OCI-LY7 (cell line): ENCODE results near the gene GPC4. TPM values are rescaled to one million over a fixed set of nuclear protein-coding genes. Genes with fewer than 3 reads are reported as not detected.

Experiments
- BruUV-seq: library from RNA; stranded (reverse); fragments of 400-500 nt; replicated peaks from 2 replicates; lab custom pipeline; 2021; lab: Mats Ljungman, UMichigan
- CTCF ChIA-PET: fragments of 300-600 bp; sonication (Branson Sonifier 250); formaldehyde crosslinking; loops from one replicate; lab custom pipeline; 2022; ENCODE audit warnings: antibody characterized with exemption; ENCODE audit not compliant: unreplicated experiment; lab: Charles Lee
- POLR2A ChIA-PET: fragments of 300-600 bp; sonication (Branson Sonifier 250); formaldehyde crosslinking; loops from one replicate; lab custom pipeline; 2022; ENCODE audit warnings: antibody characterized with exemption; lab: Charles Lee
- DNase-seq: peaks from one replicate; pipeline ENCODE4 v3.0.0-alpha.2; 2015; ENCODE audit warnings: low spot score
- H2AFZ ChIP-seq: fragments of 200-600 bp; sonication (generic), shearing (Covaris generic); 2 replicates; pipeline ENCODE4 v1.6.1; 2014; ENCODE audit warnings: mild to moderate bottlenecking, antibody characterized with exemption, low read length, moderate library complexity
- H3K27ac ChIP-seq: fragments of 200-600 bp; sonication (generic); 2 replicates; pipeline ENCODE4 v1.5.1; 2014; ENCODE audit warnings: mixed run types, low read depth, mild to moderate bottlenecking, moderate library complexity, low read length, inconsistent platforms; ENCODE audit not compliant: poor library complexity, severe bottlenecking
- H3K36me3 ChIP-seq: fragments of 200-600 bp; sonication (generic); 2 replicates; pipeline ENCODE4 v1.6.1; 2014; ENCODE audit warnings: mild to moderate bottlenecking, antibody characterized with exemption, low read length, moderate library complexity, mixed read lengths; ENCODE audit not compliant: insufficient read depth
- H3K4me1 ChIP-seq: fragments of 200-600 bp; sonication (generic); 2 replicates; pipeline ENCODE4 v1.5.1; 2014; ENCODE audit warnings: mild to moderate bottlenecking, low read length; ENCODE audit not compliant: insufficient read depth, poor library complexity, severe bottlenecking
- H3K4me2 ChIP-seq: fragments of 200-600 bp; sonication (generic); 2 replicates; pipeline ENCODE4 v1.6.1; 2014; ENCODE audit warnings: mild to moderate bottlenecking, low read length
- H3K4me3 ChIP-seq: fragments of 200-600 bp; sonication (generic); 2 replicates; pipeline ENCODE4 v1.5.1; 2014; ENCODE audit warnings: mild to moderate bottlenecking, low read depth, low read length; ENCODE audit not compliant: poor library complexity, severe bottlenecking
- H3K79me2 ChIP-seq: fragments of 200-600 bp; sonication (generic); 2 replicates; pipeline ENCODE4 v1.6.1; 2016; ENCODE audit warnings: low read depth, mild to moderate bottlenecking, low read length, moderate library complexity, mixed read lengths; ENCODE audit not compliant: insufficient read depth
- H3K9me2 ChIP-seq: fragments of 200-600 bp; sonication (generic); 2 replicates; pipeline ENCODE4 v1.6.1; 2016; ENCODE audit warnings: mild to moderate bottlenecking, low read length, mixed read lengths; ENCODE audit not compliant: insufficient read depth
- H3K9me3 ChIP-seq: fragments of 200-600 bp; sonication (generic); 2 replicates; pipeline ENCODE4 v1.6.1; 2014; ENCODE audit warnings: mild to moderate bottlenecking, mixed run types, low read length, mixed read lengths
- H4K20me1 ChIP-seq: fragments of 200-600 bp; sonication (generic); 2 replicates; pipeline ENCODE4 v1.6.1; 2014; ENCODE audit warnings: mild to moderate bottlenecking, antibody characterized with exemption, low read length, moderate library complexity, mixed read lengths; ENCODE audit not compliant: insufficient read depth
- EZH2phosphoT487 ChIP-seq: fragments of 200-600 bp; sonication (generic); IDR thresholded peaks from 2 replicates; pipeline ENCODE4 v1.6.1; 2018; ENCODE audit warnings: low read depth, borderline replicate concordance, mild to moderate bottlenecking, mixed run types, antibody characterized with exemption, low read length, moderate library complexity, mixed read lengths
- intact Hi-C: fragments of 100-400 bp; cut with micrococcal nuclease; formaldehyde crosslinking; loops from one replicate; pipeline ENCODE4 v1.10.0; 2022; ENCODE audit not compliant: unreplicated experiment
- total RNA-seq, 2 experiments: library from RNA; depleted of rRNA in 1 of 2; stranded (reverse); fragments of >200 nt in 1 of 2; shearing (Covaris generic) in 1 of 2; gene quantifications; 2 replicates each; pipeline ENCODE4 v1.2.3, GENCODE V29; 2014 to 2022
- TF ChIP-seq, protein P1 (sequence below): fragments of 200-600 bp; sonication (generic); conservative IDR thresholded peaks from 2 replicates; pipeline ENCODE4 v1.5.1; 2014; ENCODE audit warnings: mild to moderate bottlenecking, antibody characterized with exemption, low read length, moderate library complexity, mixed read lengths

Gene GPC4
- total RNA-seq, 2 experiments from 2014 or later, result not detected

DNA sequence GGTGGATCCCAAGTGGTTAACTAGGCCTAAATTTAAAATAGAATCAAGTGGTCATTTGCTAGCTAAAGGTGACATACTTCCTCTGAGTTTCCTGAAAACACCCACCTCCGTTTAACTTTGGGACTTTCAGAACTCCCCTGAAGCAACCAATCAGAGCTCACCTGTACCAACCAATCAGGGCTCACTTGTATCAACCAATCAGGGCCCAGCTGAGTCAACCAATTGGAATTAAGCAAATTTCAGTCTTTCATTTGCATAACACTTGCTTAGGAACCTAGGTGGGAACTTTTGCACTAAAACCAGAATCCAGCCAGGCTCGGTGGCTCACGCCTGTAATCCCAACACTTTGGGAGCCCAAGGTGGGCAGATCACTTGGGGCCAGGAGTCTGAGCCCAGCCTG, 15.9 kb downstream of the GPC4 start:
- CTCF ChIA-PET, result no interaction called here
- no peaks in the 10 kb centered on the region for H4K20me1 ChIP-seq
- no TSS peak for BruUV-seq

DNA sequence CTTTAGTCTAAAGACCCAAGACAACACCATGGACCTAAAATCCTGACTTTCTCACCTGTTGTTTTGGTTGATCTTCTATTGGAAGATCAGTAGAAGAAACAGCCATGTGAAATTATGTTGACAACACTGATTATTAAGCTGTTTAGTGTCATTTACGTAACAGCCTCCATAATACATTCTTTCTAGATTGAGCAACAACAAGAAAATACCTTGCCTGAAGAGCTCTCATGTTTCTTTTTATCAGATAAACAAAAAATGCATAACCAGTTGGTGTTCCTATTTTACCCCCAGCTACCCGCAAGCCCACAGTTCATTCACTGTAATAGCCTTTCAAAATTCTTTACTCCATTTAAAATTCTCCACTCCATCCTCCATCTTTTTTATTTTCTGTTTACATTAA, 20.5 kb downstream of the GPC4 start:
- Histone ChIP-seq H2AFZ (no peak overlapping the region), H3K9me3 (no peaks in the 10 kb centered on the region), H3K79me2 (no peaks in the 10 kb centered on the region), H3K36me3 (no peaks in the 10 kb centered on the region), H4K20me1 (no peaks in the 10 kb centered on the region), H3K9me2 (no peaks in the 10 kb centered on the region), H3K27ac (no peak overlapping the region), H3K4me3 (no peak overlapping the region), H3K4me2 (no peak overlapping the region), H3K4me1 (no peaks in the 10 kb centered on the region)
- BruUV-seq, result no TSS peak
- intact Hi-C loops, result no loop called here
- ChIA-PET POLR2A (interaction anchor here (0.5 kb wide), 1 partner anchor 1030 kb away, joined by 3 read pairs; no protein-coding TSS in a partner anchor), CTCF (no interaction called here)
- DNase-seq, result no peak
- TF ChIP-seq, protein P1, sequence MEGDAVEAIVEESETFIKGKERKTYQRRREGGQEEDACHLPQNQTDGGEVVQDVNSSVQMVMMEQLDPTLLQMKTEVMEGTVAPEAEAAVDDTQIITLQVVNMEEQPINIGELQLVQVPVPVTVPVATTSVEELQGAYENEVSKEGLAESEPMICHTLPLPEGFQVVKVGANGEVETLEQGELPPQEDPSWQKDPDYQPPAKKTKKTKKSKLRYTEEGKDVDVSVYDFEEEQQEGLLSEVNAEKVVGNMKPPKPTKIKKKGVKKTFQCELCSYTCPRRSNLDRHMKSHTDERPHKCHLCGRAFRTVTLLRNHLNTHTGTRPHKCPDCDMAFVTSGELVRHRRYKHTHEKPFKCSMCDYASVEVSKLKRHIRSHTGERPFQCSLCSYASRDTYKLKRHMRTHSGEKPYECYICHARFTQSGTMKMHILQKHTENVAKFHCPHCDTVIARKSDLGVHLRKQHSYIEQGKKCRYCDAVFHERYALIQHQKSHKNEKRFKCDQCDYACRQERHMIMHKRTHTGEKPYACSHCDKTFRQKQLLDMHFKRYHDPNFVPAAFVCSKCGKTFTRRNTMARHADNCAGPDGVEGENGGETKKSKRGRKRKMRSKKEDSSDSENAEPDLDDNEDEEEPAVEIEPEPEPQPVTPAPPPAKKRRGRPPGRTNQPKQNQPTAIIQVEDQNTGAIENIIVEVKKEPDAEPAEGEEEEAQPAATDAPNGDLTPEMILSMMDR, result no peak
- TF ChIP-seq EZH2phosphoT487, result no peak

More for the DNA sequence above, 15.9 kb downstream of the GPC4 start:
- TF ChIP-seq EZH2phosphoT487, result no peak
- TF ChIP-seq, protein P1, result no peak
- H3K27ac ChIP-seq, result no peak overlapping the region
- H3K9me2 ChIP-seq, result no peaks in the 10 kb centered on the region
- no peaks in the 10 kb centered on the region for H3K36me3 ChIP-seq
- no peaks in the 10 kb centered on the region for H3K79me2 ChIP-seq
- DNase-seq, result no peak
- H3K4me1 ChIP-seq, result no peaks in the 10 kb centered on the region
- POLR2A ChIA-PET, result no interaction called here
- no peak overlapping the region for H3K4me3 ChIP-seq
- H3K4me2 ChIP-seq, result no peak overlapping the region
- no peaks in the 10 kb centered on the region for H3K9me3 ChIP-seq
- no peak overlapping the region for H2AFZ ChIP-seq
- intact Hi-C loops, result no loop called here

DNA sequence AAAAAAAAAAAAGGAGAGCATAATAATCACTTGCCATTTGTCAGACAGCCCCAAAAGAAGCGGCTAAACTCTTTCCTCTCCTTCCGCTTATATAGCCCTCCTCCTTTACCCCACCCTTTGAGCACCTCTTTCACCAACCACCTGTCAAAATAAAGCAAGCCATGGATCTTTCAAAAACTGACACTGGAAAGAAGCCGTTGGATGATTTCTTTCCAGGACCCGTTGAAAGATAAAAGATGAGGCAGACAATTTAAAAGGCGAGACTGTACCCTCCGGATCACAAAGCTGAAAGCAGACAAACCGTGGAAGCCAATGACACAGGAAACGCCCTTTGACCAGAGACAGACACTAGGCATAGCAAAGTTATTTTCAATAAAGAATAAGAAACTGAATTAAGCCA, 22.6 kb downstream of the GPC4 start:
- ChIA-PET POLR2A (interaction anchor here (0.7 kb wide), 1 partner anchor 13 kb away, joined by 3 read pairs; no protein-coding TSS in a partner anchor), CTCF (no interaction called here)
- intact Hi-C loops, result no loop called here
- no peak overlapping the region for H2AFZ ChIP-seq
- H3K4me2 ChIP-seq, result no peak overlapping the region
- no peaks in the 10 kb centered on the region for H3K4me1 ChIP-seq
- TF ChIP-seq EZH2phosphoT487, result no peak
- TF ChIP-seq, protein P1, result no peak
- no peak overlapping the region for H3K4me3 ChIP-seq
- H3K79me2 ChIP-seq, result no peaks in the 10 kb centered on the region
- H4K20me1 ChIP-seq, result no peaks in the 10 kb centered on the region
- H3K9me3 ChIP-seq, result no peaks in the 10 kb centered on the region
- no TSS peak for BruUV-seq
- H3K36me3 ChIP-seq, result no peaks in the 10 kb centered on the region
- H3K27ac ChIP-seq, result no peak overlapping the region
- no peak for DNase-seq
- no peaks in the 10 kb centered on the region for H3K9me2 ChIP-seq
